ENCODE results near the gene CCDC144A. TPM values are rescaled to one million over a fixed set of nuclear protein-coding genes. Genes with fewer than 3 reads are reported as not detected.
A peak's percentile ranks its signal among the peaks of the same experiment; 100 is the strongest.
"Not testable (repeated sequence)": the region's sequence is repeated elsewhere in the genome, so short reads cannot be mapped to it uniquely, and the experiment has no call there.

CCDC144A gene
- total RNA-seq, 2 experiments from 2014 or later = 5.3 to 5.8 TPM

- H3K27ac Mint-ChIP-seq; POLR2A ChIA-PET; CTCF ChIA-PET; H3K27me3 Mint-ChIP-seq; H3K4me3 Mint-ChIP-seq; DNase-seq; H3K4me1 Mint-ChIP-seq; H3K36me3 Mint-ChIP-seq (ENCODE audit: low read depth); H3K9me3 Mint-ChIP-seq: not testable (repeated sequence)
Measured at GRCh38 chr17:16787851-16788250, 97.8 kb downstream of the CCDC144A start.

- H3K27ac Mint-ChIP-seq, POLR2A ChIA-PET: not testable (repeated sequence)
Measured at GRCh38 chr17:16788889-16789536, 99.0 kb downstream of the CCDC144A start.

GRCh38 chr17:16789622-16790021, 99.6 kb downstream of the CCDC144A start:
- H3K27me3 Mint-ChIP-seq; H3K9me3 Mint-ChIP-seq; H3K27ac Mint-ChIP-seq; H3K4me3 Mint-ChIP-seq; H3K4me1 Mint-ChIP-seq; DNase-seq; POLR2A ChIA-PET; H3K36me3 Mint-ChIP-seq (ENCODE audit: low read depth); CTCF ChIA-PET: not testable (repeated sequence)

More at GRCh38 chr17:16788889-16789536, 99.0 kb downstream of the CCDC144A start:
- H3K9me3 Mint-ChIP-seq; DNase-seq; H3K4me1 Mint-ChIP-seq; H3K27me3 Mint-ChIP-seq; H3K36me3 Mint-ChIP-seq (ENCODE audit: low read depth); CTCF ChIA-PET; H3K4me3 Mint-ChIP-seq: not testable (repeated sequence)

- H3K4me1 Mint-ChIP-seq; POLR2A ChIA-PET; DNase-seq; H3K4me3 Mint-ChIP-seq; CTCF ChIA-PET; H3K9me3 Mint-ChIP-seq; H3K27me3 Mint-ChIP-seq; H3K27ac Mint-ChIP-seq; H3K36me3 Mint-ChIP-seq (ENCODE audit: low read depth): not testable (repeated sequence)
Measured at GRCh38 chr17:16790313-16790871, 100.4 kb downstream of the CCDC144A start.

GRCh38 chr17:16794215-16794614, 104.2 kb downstream of the CCDC144A start:
- H3K4me1 Mint-ChIP-seq; H3K36me3 Mint-ChIP-seq (ENCODE audit: low read depth); POLR2A ChIA-PET; H3K4me3 Mint-ChIP-seq; DNase-seq; CTCF ChIA-PET; H3K27ac Mint-ChIP-seq; H3K9me3 Mint-ChIP-seq; H3K27me3 Mint-ChIP-seq: not testable (repeated sequence)

GRCh38 chr17:16795894-16796293, 105.9 kb downstream of the CCDC144A start:
- H3K4me1 Mint-ChIP-seq; H3K36me3 Mint-ChIP-seq (ENCODE audit: low read depth); POLR2A ChIA-PET; H3K4me3 Mint-ChIP-seq; H3K27me3 Mint-ChIP-seq; H3K9me3 Mint-ChIP-seq; DNase-seq; CTCF ChIA-PET; H3K27ac Mint-ChIP-seq: not testable (repeated sequence)

GRCh38 chr17:16804851-16805250, 114.8 kb downstream of the CCDC144A start:
- POLR2A ChIA-PET; CTCF ChIA-PET; H3K27ac Mint-ChIP-seq; H3K9me3 Mint-ChIP-seq; H3K27me3 Mint-ChIP-seq; H3K4me1 Mint-ChIP-seq; H3K36me3 Mint-ChIP-seq (ENCODE audit: low read depth); DNase-seq; H3K4me3 Mint-ChIP-seq: not testable (repeated sequence)

GRCh38 chr17:16806599-16806998, 116.6 kb downstream of the CCDC144A start:
- H3K27ac Mint-ChIP-seq; DNase-seq; CTCF ChIA-PET; H3K4me1 Mint-ChIP-seq; POLR2A ChIA-PET; H3K9me3 Mint-ChIP-seq; H3K36me3 Mint-ChIP-seq (ENCODE audit: low read depth); H3K4me3 Mint-ChIP-seq; H3K27me3 Mint-ChIP-seq: not testable (repeated sequence)

GRCh38 chr17:16807620-16808019, 117.6 kb downstream of the CCDC144A start:
- H3K4me1 Mint-ChIP-seq; DNase-seq; H3K27me3 Mint-ChIP-seq; H3K27ac Mint-ChIP-seq; POLR2A ChIA-PET; CTCF ChIA-PET; H3K9me3 Mint-ChIP-seq; H3K36me3 Mint-ChIP-seq (ENCODE audit: low read depth); H3K4me3 Mint-ChIP-seq: not testable (repeated sequence)

- H3K36me3 Mint-ChIP-seq (ENCODE audit: low read depth); H3K9me3 Mint-ChIP-seq; H3K27ac Mint-ChIP-seq; H3K4me1 Mint-ChIP-seq; CTCF ChIA-PET; H3K27me3 Mint-ChIP-seq; POLR2A ChIA-PET; H3K4me3 Mint-ChIP-seq; DNase-seq: not testable (repeated sequence)
Measured at GRCh38 chr17:16810236-16810635, 120.2 kb downstream of the CCDC144A start.

GRCh38 chr17:16812126-16812525, 122.1 kb downstream of the CCDC144A start:
- POLR2A ChIA-PET; H3K9me3 Mint-ChIP-seq; H3K27me3 Mint-ChIP-seq; H3K4me3 Mint-ChIP-seq; H3K27ac Mint-ChIP-seq; CTCF ChIA-PET; H3K4me1 Mint-ChIP-seq; H3K36me3 Mint-ChIP-seq (ENCODE audit: low read depth): not testable (repeated sequence)
- peak; percentile 33 for DNase-seq

- ChIA-PET POLR2A (no interaction called here), CTCF (no interaction called here)
- no peaks in the 10 kb centered on the region for H3K36me3 Mint-ChIP-seq (ENCODE audit: low read depth)
- no peaks in the 10 kb centered on the region for H3K4me1 Mint-ChIP-seq
- no peak overlapping the region for H3K27ac Mint-ChIP-seq
- no peak overlapping the region for H3K4me3 Mint-ChIP-seq
- peaks cover 2% of the 10 kb centered on the region for H3K27me3 Mint-ChIP-seq
- no peak for DNase-seq
- H3K9me3 Mint-ChIP-seq = no peaks in the 10 kb centered on the region
Measured at GRCh38 chr17:16814439-16814838, 124.4 kb downstream of the CCDC144A start.

GRCh38 chr17:16817201-16817600, 127.2 kb downstream of the CCDC144A start:
- ChIA-PET CTCF (no interaction called here), POLR2A (no interaction called here)
- Mint-ChIP-seq H3K9me3 (no peaks in the 10 kb centered on the region), H3K4me1 (no peaks in the 10 kb centered on the region), H3K27ac (no peak overlapping the region), H3K36me3 (ENCODE audit: low read depth) (no peaks in the 10 kb centered on the region), H3K27me3 (peaks cover 2% of the 10 kb centered on the region), H3K4me3 (no peak overlapping the region)
- no peak for DNase-seq

GRCh38 chr17:16817940-16818339, 127.9 kb downstream of the CCDC144A start:
- H3K27me3 Mint-ChIP-seq; CTCF ChIA-PET; H3K4me3 Mint-ChIP-seq; POLR2A ChIA-PET; H3K9me3 Mint-ChIP-seq; DNase-seq; H3K36me3 Mint-ChIP-seq (ENCODE audit: low read depth); H3K27ac Mint-ChIP-seq; H3K4me1 Mint-ChIP-seq: not testable (repeated sequence)

Data from activated CD4-positive, alpha-beta memory T cell treated with anti-CD3 and anti-CD28 coated beads, Interleukin-2, amount 10 ng/mL, durations not matched to agents 7 days and 5 days (primary cell).